ENCODE data around the gene AP1M1. TPM values are rescaled to one million over a fixed set of nuclear protein-coding genes. Genes with fewer than 3 reads are reported as not detected.

AP1M1 gene
- total RNA-seq, 1 experiment from 2014 or later = 95.9 TPM

Other genes with a start within 250 kb of the AP1M1 start
- gene OR10H4, start 248.9 kb upstream of the AP1M1 start, total RNA-seq (2014; rRNA removed; shearing (Covaris generic)) = not detected in 2 replicates
- 975 and 1,019 TPM in 2 replicates for gene TPM4, start 121.4 kb upstream of the AP1M1 start, total RNA-seq (2014; rRNA removed; shearing (Covaris generic))
- gene RAB8A, start 86.0 kb upstream of the AP1M1 start, total RNA-seq (2014; rRNA removed; shearing (Covaris generic)) = 134 and 136 TPM in 2 replicates
- not detected in 2 replicates for gene HSH2D, start 54.2 kb upstream of the AP1M1 start, total RNA-seq (2014; rRNA removed; shearing (Covaris generic))
- gene CIB3, start 24.4 kb upstream of the AP1M1 start, total RNA-seq (2014; rRNA removed; shearing (Covaris generic)) = not detected in 2 replicates
- 230 and 257 TPM in 2 replicates for gene FAM32A, start 12.5 kb upstream of the AP1M1 start, total RNA-seq (2014; rRNA removed; shearing (Covaris generic))
- 0.23 and 1.1 TPM in 2 replicates for gene KLF2, start 126.9 kb downstream of the AP1M1 start, total RNA-seq (2014; rRNA removed; shearing (Covaris generic))

All from H4 (cell line).